ENCODE results near the gene MS4A18.

DNA sequence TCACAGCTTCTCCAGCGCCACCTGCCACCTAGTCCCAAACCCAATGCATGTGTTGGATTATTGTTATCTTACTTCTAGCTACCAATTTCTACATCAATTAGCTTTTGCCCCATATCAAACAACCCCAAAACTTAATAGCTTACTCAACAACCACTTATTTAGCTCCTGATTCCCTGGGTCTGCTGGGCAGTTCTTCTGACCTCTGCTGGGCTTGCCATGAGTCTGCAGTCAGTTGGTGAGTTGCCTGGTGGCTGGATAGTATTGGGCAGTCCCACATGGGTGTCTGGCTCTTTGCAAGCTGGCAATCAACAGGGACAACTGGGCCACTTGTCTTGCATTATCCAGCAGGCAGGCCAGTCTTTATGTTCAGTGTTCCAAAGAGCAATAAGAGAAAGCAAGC lies 18.5 kb downstream of the MS4A18 start:
- no peak for TF ChIP-seq ZNF274 (IDR thresholded peaks at IDR 0.05; ENCODE audit: low read depth, low read length)
- no peak for TF ChIP-seq YY1 (IDR thresholded peaks at IDR 0.05; ENCODE audit: insufficient read depth, insufficient read length)

All from NT2/D1 (cell line).